Loucy (cell line): Measurements from ENCODE around the gene CKAP4.
A peak's percentile ranks its signal among the peaks of the same experiment; 100 is the strongest.

ENCODE experiments used
- H2AFZ ChIP-seq: fragments of 200-600 bp; sonication (generic); 2 replicates; pipeline ENCODE4 v1.6.0; 2016; ENCODE audit warnings: antibody characterized with exemption, mild to moderate bottlenecking, low read length, moderate library complexity
- H3F3A ChIP-seq: fragments of 200-600 bp; 2 replicates; pipeline ENCODE4 v1.6.0; 2016; ENCODE audit warnings: antibody characterized with exemption, low read depth, mild to moderate bottlenecking
- H3K27me3 ChIP-seq: fragments of 200-600 bp; sonication (generic); 2 replicates; pipeline ENCODE4 v1.6.1; 2014; ENCODE audit warnings: low read length, mild to moderate bottlenecking; ENCODE audit not compliant: insufficient read depth, poor library complexity, severe bottlenecking
- H3K36me3 ChIP-seq: fragments of 200-600 bp; sonication (generic); 2 replicates; pipeline ENCODE4 v1.6.1; 2016; ENCODE audit warnings: low read length; ENCODE audit not compliant: insufficient read depth
- H3K4me1 ChIP-seq: fragments of 200-600 bp; sonication (generic); 2 replicates; pipeline ENCODE4 v1.5.1; 2014; ENCODE audit warnings: low read length, mild to moderate bottlenecking; ENCODE audit not compliant: insufficient read depth, poor library complexity, severe bottlenecking
- H3K4me2 ChIP-seq: fragments of 200-600 bp; sonication (generic); 2 replicates; pipeline ENCODE4 v1.6.0; 2014; ENCODE audit warnings: antibody characterized with exemption, low read length, low read depth, mild to moderate bottlenecking; ENCODE audit not compliant: poor library complexity, severe bottlenecking
- H3K4me3 ChIP-seq: fragments of 200-600 bp; sonication (generic); 2 replicates; pipeline ENCODE4 v1.5.1; 2014; ENCODE audit warnings: low read length, mild to moderate bottlenecking, mixed read lengths; ENCODE audit not compliant: poor library complexity, severe bottlenecking
- H3K79me2 ChIP-seq: fragments of 200-600 bp; sonication (generic); 2 replicates; pipeline ENCODE4 v1.6.1; 2014; ENCODE audit warnings: low read length; ENCODE audit not compliant: insufficient read depth
- H3K9ac ChIP-seq: fragments of 200-600 bp; sonication (generic); 2 replicates; pipeline ENCODE4 v1.6.0; 2014; ENCODE audit warnings: mild to moderate bottlenecking, low read depth, low read length, moderate library complexity; ENCODE audit not compliant: poor library complexity, severe bottlenecking
- H3K9me2 ChIP-seq: fragments of 200-600 bp; sonication (generic); replicated peaks from 2 replicates; pipeline ENCODE4 v1.6.1; 2016; ENCODE audit warnings: low read depth, low read length, mixed read lengths
- H3K9me3 ChIP-seq: fragments of 200-600 bp; sonication (generic); 2 replicates; pipeline ENCODE4 v1.6.1; 2014; ENCODE audit warnings: mild to moderate bottlenecking, antibody characterized with exemption, low read length, low read depth; ENCODE audit not compliant: insufficient read depth
- H4K20me1 ChIP-seq: fragments of 200-600 bp; sonication (generic); 2 replicates; pipeline ENCODE4 v1.6.0; 2014; ENCODE audit warnings: antibody characterized with exemption, low read length, mild to moderate bottlenecking; ENCODE audit not compliant: insufficient read depth, poor library complexity, severe bottlenecking
- EZH2phosphoT487 ChIP-seq: fragments of 200-600 bp; IDR thresholded peaks from 2 replicates; pipeline ENCODE4 v1.6.1; 2018; ENCODE audit warnings: antibody characterized with exemption, mild to moderate bottlenecking, moderate library complexity, borderline replicate concordance
- TF ChIP-seq, protein P1 (sequence below): fragments of 200-600 bp; sonication (generic); conservative IDR thresholded peaks from 2 replicates; pipeline ENCODE4 v1.5.1; 2014; ENCODE audit warnings: mild to moderate bottlenecking, antibody characterized with exemption, low read length

CKAP4 gene

DNA sequence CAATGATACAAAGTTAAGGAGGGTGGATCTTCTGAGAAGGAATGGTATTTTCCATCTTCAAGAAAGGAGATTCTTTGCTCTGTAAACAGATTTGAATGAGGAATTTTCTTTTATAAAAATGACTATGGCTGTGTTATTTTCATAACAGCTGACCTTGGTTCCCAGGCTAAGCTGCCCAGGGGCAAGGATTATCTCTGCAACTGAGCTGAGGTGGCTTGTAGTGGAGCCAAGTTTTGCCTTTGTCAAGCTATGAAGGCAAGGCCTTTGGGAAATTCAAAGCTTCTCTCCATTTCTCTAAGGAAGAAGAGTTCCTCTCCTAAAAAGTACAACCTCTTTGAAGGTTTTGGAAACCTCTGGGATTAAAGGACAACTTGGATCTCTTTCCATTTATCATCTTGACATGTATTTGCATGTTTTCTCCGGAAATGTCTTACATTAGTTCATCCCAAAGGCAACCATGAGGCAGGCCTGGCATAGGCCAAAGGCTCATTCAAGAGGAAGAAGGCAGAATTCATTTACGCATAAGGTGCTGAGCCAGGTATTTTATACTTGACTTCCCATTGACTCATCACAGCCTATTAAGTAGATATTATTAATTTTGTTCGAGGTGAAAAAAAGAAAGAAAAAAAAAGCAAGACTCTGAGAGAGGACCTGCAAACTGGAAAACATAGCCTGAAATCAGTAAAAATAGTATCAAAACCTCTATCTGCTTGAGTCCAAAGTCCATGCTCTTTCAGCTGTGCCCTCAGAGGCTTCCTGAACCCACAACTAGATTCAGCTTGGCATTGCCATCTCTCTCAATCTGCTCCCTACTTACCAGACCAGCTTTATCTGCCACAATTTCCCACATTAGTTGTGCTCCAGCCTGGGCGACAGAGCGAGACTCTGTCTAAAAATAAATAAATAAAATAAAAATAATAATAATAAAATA is 24.0 kb upstream of the CKAP4 start:
- Histone ChIP-seq H3K9ac (no peak overlapping the region), H3K27me3 (no peaks in the 10 kb centered on the region), H4K20me1 (no peaks in the 10 kb centered on the region), H3K4me1 (peaks cover 19% of the 10 kb centered on the region), H3K9me3 (no peaks in the 10 kb centered on the region), H3K9me2 (no peaks in the 10 kb centered on the region), H3K4me2 (no peak overlapping the region), H3K4me3 (no peak overlapping the region), H3K79me2 (no peaks in the 10 kb centered on the region), H3F3A (no peaks in the 10 kb centered on the region), H2AFZ (no peak overlapping the region), H3K36me3 (no peaks in the 10 kb centered on the region)
- TF ChIP-seq, protein P1, sequence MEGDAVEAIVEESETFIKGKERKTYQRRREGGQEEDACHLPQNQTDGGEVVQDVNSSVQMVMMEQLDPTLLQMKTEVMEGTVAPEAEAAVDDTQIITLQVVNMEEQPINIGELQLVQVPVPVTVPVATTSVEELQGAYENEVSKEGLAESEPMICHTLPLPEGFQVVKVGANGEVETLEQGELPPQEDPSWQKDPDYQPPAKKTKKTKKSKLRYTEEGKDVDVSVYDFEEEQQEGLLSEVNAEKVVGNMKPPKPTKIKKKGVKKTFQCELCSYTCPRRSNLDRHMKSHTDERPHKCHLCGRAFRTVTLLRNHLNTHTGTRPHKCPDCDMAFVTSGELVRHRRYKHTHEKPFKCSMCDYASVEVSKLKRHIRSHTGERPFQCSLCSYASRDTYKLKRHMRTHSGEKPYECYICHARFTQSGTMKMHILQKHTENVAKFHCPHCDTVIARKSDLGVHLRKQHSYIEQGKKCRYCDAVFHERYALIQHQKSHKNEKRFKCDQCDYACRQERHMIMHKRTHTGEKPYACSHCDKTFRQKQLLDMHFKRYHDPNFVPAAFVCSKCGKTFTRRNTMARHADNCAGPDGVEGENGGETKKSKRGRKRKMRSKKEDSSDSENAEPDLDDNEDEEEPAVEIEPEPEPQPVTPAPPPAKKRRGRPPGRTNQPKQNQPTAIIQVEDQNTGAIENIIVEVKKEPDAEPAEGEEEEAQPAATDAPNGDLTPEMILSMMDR: no peak
- TF ChIP-seq EZH2phosphoT487: no peak

DNA sequence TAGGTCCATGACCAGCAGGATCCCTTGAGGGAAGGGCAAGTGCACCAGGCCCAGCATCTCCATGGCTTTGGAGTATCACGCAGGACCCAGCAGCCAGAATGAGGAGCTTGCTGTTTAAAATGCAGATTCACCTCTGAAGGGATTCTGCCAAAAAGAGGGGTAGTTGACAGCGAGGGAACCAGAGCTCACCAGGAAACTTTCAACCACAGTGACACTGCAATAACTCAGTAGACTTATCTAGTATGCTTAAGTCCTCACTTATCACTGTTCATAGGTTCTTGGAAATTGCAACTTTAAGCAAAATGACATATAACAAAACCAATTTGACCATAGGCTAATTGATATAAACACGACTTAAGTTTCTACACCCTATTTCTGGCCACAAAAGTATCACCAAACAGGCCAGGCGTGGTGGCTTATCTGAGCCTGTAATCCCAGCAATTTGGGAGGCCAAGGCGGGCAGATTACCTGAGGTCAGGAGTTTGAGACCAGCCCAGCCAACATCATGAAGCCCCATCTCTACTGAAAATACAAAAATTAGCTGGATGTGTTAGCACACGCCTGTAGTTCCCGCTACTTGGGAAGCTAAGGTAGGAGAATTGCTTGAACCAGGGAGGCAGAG is 21.4 kb upstream of the CKAP4 start:
- H3K9ac ChIP-seq: no peak overlapping the region
- H3K4me3 ChIP-seq: no peak overlapping the region
- H4K20me1 ChIP-seq: no peaks in the 10 kb centered on the region
- H3K9me2 ChIP-seq: no peaks in the 10 kb centered on the region
- H3K36me3 ChIP-seq: no peaks in the 10 kb centered on the region
- no peaks in the 10 kb centered on the region for H3K27me3 ChIP-seq
- H3F3A ChIP-seq: no peaks in the 10 kb centered on the region
- no peaks in the 10 kb centered on the region for H3K9me3 ChIP-seq
- TF ChIP-seq EZH2phosphoT487: no peak
- TF ChIP-seq, protein P1: no peak
- no peaks in the 10 kb centered on the region for H3K79me2 ChIP-seq
- H2AFZ ChIP-seq: no peak overlapping the region
- H3K4me1 ChIP-seq: peaks cover 20% of the 10 kb centered on the region
- H3K4me2 ChIP-seq: no peak overlapping the region

- Histone ChIP-seq H4K20me1 (no peaks in the 10 kb centered on the region), H3K4me3 (no peak overlapping the region), H3K9ac (no peak overlapping the region), H3K4me1 (peaks cover 20% of the 10 kb centered on the region), H3K4me2 (peak overlapping the region; percentile 11), H2AFZ (no peak overlapping the region), H3K79me2 (no peaks in the 10 kb centered on the region), H3K9me2 (no peaks in the 10 kb centered on the region), H3K27me3 (no peaks in the 10 kb centered on the region), H3K9me3 (no peaks in the 10 kb centered on the region), H3F3A (no peaks in the 10 kb centered on the region), H3K36me3 (no peaks in the 10 kb centered on the region)
- TF ChIP-seq, protein P1: no peak
- no peak for TF ChIP-seq EZH2phosphoT487
These were observed 19.7 kb upstream of the CKAP4 start for GRCh38 chr12:106267535-106267934.
